ENCODE measurements around the gene KRTAP10-8.

DNA sequence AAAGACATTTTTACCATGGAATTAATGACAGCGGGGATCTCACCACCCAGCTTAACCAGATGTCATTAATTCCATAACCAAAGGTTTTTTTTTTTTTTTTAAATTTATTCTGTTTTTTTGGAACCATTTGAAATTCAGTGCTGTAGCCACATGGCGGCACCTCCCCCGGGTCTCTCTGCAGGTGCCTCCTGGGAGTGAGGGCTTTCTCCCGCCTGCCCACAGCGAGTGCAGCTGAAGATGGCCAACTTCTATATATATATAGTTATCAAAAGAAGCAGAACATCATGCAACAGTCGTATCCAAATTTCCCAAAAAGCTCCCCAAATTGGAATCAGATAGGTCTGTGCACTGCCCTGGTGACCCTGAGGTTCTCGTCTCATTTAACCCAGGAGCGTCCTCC is 3.6 kb downstream of the KRTAP10-8 start:
- TF ChIP-seq CTCF (IDR thresholded peaks at IDR 0.05 in 4 of 5, conservative IDR thresholded peaks at IDR 0.05 in 1 of 5) (no peak), POLR2A (IDR thresholded peaks at IDR 0.05) (no peak)

Data from gastrocnemius medialis (tissue), 4 donors.